ENCODE measurements around the gene HEYL. TPM values are rescaled to one million over a fixed set of nuclear protein-coding genes. Genes with fewer than 3 reads are reported as not detected.
A peak's percentile ranks its signal among the peaks of the same experiment; 100 is the strongest.

The HEYL gene
- total and polyA plus RNA-seq, 9 of the 15 experiments (the other 6 are each of a cell fraction or from before 2014, with no cell fraction given): 0.13 to 0.89 (median 0.25) TPM

DNA sequence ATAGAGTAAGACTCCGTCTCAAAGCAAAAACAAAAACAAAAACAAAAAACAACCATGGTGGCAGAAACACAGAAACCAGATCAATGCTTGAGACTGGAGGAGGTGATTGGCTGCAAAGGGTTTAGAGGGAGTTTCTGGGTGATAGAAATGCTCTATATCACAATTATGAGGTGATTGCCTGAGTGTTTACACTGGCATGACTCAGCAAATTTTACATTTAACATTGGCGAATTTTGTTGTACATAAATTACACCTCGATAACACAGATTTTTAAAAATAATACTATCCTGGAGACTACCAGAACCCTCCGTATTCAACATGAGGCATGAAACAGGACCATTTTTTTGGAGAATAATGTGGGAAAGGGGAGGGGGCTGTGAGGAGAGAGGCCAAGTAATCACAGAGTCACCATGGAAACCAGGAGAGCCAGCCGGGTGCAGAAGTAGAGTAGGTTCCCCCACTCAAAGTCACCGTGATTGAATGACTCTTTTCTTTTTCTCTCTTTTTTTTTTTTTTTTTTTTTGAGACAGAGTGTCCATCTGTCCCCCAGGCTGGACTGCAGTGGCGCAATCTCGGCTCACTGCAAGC lies 24.3 kb downstream of the HEYL start (continued):
- TF ChIP-seq, protein P1, sequence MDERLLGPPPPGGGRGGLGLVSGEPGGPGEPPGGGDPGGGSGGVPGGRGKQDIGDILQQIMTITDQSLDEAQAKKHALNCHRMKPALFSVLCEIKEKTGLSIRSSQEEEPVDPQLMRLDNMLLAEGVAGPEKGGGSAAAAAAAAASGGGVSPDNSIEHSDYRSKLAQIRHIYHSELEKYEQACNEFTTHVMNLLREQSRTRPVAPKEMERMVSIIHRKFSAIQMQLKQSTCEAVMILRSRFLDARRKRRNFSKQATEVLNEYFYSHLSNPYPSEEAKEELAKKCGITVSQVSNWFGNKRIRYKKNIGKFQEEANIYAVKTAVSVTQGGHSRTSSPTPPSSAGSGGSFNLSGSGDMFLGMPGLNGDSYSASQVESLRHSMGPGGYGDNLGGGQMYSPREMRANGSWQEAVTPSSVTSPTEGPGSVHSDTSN (CRISPR knock-in tag; IDR thresholded peaks at IDR 0.05; ENCODE audit: low read depth): no peak
- TF ChIP-seq, protein P1 (tag; conservative IDR thresholded peaks at IDR 0.05; ENCODE audit: low read depth): peak; percentile 23; the same call in 1 of the 2 replicates
- TF ChIP-seq SNIP1 (IDR thresholded peaks at IDR 0.05; ENCODE audit: low read depth): no peak
- TF ChIP-seq ZFP30 (CRISPR knock-in tag; IDR thresholded peaks at IDR 0.05; ENCODE audit: borderline replicate concordance): no peak
- TF ChIP-seq RCOR1 (IDR thresholded peaks at IDR 0.05; ENCODE audit: borderline replicate concordance in 1 of 2, low read depth in 2 of 2, low read length in 2 of 2): no peak
- TF ChIP-seq POU5F1 (IDR thresholded peaks at IDR 0.05; ENCODE audit: borderline replicate concordance, low read depth, low read length, partially characterized antibody): no peak
- TF ChIP-seq ZFP36 (IDR thresholded peaks at IDR 0.05; ENCODE audit: low read depth, low read length, partially characterized antibody): no peak
- no peak for TF ChIP-seq MAZ (CRISPR knock-in tag; conservative IDR thresholded peaks at IDR 0.05 in 1 of 2, IDR thresholded peaks at IDR 0.05 in 1 of 2)
- TF ChIP-seq SIN3A (IDR thresholded peaks at IDR 0.05; ENCODE audit: borderline replicate concordance in 2 of 2, control insufficient read depth in 1 of 2, low read depth in 2 of 2, low read length in 2 of 2): no peak
- TF ChIP-seq ZNF239 (CRISPR knock-in tag; IDR thresholded peaks at IDR 0.05): no peak
- TF ChIP-seq STAT5A (IDR thresholded peaks at IDR 0.05; ENCODE audit: borderline replicate concordance, low read length): no peak
- no peak for TF ChIP-seq CHD2 (IDR thresholded peaks at IDR 0.05; ENCODE audit: low read depth, low read length)
- TF ChIP-seq, protein P2, sequence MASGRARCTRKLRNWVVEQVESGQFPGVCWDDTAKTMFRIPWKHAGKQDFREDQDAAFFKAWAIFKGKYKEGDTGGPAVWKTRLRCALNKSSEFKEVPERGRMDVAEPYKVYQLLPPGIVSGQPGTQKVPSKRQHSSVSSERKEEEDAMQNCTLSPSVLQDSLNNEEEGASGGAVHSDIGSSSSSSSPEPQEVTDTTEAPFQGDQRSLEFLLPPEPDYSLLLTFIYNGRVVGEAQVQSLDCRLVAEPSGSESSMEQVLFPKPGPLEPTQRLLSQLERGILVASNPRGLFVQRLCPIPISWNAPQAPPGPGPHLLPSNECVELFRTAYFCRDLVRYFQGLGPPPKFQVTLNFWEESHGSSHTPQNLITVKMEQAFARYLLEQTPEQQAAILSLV (tag; IDR thresholded peaks at IDR 0.05): no peak
- no peak for TF ChIP-seq TGIF2 (CRISPR knock-in tag; IDR thresholded peaks at IDR 0.05)
- TF ChIP-seq SMAD2 (IDR thresholded peaks at IDR 0.05; ENCODE audit: low read depth, low read length): no peak
- TF ChIP-seq FOXJ2 (tag; IDR thresholded peaks at IDR 0.05): peak; percentile 78
- TF ChIP-seq, protein P3, sequence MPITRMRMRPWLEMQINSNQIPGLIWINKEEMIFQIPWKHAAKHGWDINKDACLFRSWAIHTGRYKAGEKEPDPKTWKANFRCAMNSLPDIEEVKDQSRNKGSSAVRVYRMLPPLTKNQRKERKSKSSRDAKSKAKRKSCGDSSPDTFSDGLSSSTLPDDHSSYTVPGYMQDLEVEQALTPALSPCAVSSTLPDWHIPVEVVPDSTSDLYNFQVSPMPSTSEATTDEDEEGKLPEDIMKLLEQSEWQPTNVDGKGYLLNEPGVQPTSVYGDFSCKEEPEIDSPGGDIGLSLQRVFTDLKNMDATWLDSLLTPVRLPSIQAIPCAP (CRISPR knock-in tag; IDR thresholded peaks at IDR 0.05; ENCODE audit: borderline replicate concordance): no peak
- TF ChIP-seq, protein P4, sequence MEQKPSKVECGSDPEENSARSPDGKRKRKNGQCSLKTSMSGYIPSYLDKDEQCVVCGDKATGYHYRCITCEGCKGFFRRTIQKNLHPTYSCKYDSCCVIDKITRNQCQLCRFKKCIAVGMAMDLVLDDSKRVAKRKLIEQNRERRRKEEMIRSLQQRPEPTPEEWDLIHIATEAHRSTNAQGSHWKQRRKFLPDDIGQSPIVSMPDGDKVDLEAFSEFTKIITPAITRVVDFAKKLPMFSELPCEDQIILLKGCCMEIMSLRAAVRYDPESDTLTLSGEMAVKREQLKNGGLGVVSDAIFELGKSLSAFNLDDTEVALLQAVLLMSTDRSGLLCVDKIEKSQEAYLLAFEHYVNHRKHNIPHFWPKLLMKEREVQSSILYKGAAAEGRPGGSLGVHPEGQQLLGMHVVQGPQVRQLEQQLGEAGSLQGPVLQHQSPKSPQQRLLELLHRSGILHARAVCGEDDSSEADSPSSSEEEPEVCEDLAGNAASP (IDR thresholded peaks at IDR 0.05): no peak
- TF ChIP-seq MAFK (IDR thresholded peaks at IDR 0.05; ENCODE audit: low read length): peak; percentile 98
- no peak for TF ChIP-seq SP1 (CRISPR knock-in tag; IDR thresholded peaks at IDR 0.05)
- TF ChIP-seq POLR2AphosphoS2 (IDR thresholded peaks at IDR 0.05; ENCODE audit: low read length): no peak
- TF ChIP-seq NFE2L1 (tag; IDR thresholded peaks at IDR 0.05; ENCODE audit: borderline replicate concordance, low read depth): peak; percentile 97
- no peak for TF ChIP-seq IRF2 (CRISPR knock-in tag; IDR thresholded peaks at IDR 0.05)
- TF ChIP-seq ZNF583 (CRISPR knock-in tag; IDR thresholded peaks at IDR 0.05): no peak

All from K562 (cell line).